GM21737 (cell line): ENCODE measurements around the gene COL27A1.

Source experiments
- ATAC-seq: cut with Tn5 transposase; IDR thresholded peaks from one replicate; pipeline ENCODE4 v1.9.1; 2021; ENCODE audit warnings: mild to moderate bottlenecking, moderate library complexity; ENCODE audit not compliant: unreplicated experiment

The COL27A1 gene

DNA sequence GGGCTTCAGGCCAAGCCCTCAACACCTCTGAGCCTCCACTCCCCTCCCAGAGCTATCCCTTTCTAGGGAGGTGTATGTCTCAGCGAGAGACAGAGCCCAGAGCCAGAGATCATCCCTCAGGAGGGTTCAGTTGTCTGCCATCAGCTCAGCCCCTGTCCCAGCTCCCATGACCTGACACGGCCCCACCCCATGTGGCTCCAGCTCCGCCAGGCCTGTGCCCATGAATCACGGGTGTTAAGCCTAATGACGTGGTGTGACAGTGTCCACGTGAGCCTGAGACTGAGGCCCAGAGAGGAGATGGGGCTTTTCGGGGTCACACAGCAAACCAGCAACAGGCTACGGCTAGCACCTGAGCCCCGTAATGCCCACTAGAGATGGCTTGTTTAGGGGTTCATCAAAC, 106.7 kb downstream of the COL27A1 start:
- no peak for ATAC-seq

DNA sequence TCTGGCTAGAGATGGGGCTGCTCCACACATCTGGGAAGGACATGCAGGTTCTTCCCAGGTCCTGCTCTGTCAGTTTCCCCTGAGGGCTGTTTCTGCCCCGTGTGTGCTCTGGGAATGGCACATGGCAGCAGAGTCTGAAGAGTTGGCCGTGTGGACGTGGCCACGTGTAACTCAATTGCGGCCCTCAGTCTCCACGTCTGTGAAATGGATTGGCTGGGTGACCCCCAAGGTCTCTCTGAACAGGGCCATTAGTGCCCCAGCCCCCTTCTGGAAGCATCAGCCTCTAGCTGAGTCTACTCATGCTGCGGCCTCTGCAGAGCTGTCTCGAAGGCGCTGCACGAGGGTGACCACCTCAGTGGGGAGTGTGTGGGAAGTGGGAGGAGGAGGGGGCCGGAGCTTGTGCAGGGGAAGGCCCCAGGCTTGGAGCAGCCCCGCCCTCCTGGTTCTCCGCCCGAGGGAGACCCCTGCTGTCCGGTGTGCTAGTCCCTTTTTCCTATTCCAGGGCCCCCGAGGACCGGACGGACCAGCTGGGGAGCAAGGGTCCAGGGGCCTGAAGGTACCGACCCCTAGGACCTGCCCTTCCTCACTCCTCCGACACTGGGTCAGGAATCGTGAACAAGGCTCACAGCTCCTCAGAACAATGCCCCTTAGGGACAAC, 108.6 kb downstream of the COL27A1 start:
- no peak for ATAC-seq

- no peak for ATAC-seq
These were observed 109.6 kb downstream of the COL27A1 start for GRCh38 chr9:114264806-114265550.

- ATAC-seq = no peak
These were observed 111.6 kb downstream of the COL27A1 start for GRCh38 chr9:114266969-114267368.

DNA sequence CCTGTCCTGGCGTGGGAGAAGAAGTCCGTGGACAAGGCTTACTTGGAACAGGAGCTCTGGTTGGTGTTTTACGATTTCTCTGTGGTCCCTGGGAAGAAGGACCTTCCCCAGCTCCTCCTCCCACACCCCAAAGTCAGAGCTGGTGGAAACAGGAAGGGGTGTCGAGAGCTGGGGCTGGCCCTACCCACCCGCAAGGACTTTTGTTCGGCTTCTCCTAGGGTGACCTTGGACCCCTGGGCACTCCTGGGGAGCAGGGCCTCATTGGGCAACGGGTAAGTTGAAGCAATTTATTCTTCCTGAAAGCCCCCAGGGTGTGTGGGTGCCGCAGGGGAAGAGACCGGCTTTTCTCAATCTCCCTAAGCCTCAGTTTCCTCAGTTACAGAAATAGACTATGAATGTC, 113.7 kb downstream of the COL27A1 start:
- no peak for ATAC-seq

DNA sequence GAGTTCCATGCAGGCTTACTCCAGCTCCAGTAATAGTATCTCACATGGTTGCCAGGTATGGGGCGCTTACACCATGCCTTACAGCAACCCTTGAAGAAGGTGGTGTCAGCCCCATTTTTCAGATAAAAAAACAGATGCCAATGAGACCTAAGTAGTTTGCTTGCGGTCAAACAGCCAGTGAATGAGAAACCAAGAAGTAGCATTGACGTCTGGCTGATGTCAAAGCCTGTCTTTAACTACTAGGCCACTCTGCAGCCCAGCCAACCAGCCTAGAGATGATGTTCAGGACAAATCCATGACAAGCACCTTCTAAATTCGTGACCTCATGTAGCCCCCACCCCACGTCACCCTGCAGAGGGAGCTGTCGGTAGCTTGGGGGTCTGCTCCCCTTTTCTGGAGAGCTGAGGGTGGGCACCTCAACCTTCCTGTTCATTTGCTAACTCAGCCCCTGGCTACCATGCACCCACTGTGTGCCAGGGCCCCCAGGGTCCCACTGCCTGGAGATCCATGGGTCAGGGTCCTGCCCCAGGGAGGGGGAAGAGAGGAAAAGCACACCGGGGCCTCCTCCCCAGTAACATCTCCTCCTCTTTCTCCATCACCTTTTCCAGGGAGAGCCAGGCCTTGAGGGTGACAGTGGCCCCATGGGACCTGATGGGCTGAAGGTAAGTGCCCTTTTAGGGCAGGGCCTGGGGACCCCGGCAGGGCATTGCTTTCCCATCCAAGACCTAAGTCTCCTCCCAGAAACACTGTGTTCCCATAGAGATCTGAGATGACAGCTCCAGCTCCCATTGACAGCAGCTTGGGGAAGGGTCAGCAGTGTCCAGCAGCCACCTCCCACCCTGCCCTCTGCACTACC, 115.0 kb downstream of the COL27A1 start:
- ATAC-seq = no peak

DNA sequence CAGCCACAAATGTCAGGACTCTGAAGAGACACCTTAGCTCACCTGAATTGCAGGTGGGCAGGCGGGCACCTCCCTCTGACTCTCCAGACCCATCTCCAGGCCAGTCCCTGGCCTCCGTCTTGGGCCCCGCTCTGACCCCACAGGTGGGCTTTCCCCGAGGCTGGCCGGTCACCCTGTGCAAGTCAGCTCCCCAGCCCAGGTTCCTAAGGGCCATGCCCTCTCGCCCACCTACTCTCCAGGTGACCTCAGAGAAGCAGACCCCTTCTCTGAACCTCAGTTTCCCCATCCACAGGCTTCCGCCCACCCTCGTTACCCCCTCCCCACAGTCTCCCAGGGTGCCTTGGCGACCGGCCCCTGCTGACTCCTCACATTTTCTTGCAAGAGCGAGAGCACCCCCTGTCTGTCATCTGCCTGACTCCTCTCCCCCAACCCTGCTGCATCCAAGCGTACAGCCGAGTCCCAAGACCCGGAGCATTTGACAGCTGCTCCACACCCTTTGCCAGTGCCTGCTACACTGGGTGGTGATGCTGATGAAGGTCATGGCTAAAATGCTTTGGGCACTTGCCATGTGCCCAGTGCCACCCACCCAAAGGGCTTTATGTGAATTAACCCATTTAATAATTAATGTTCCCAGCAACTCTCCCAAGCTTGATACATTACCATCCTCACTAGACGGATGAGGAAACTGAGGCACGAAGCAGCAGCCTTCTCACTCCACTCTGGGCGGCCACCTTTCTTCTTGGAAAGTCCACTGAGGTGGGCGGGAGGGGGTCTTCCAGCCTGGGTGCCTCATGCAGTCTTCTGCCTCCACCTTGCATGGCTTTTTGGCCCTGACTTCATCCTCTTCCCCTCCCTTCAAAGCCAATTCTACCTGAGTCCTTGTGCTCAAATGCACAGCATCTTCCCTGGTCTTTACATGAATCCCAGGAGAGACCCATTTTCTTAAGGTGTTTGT, 116.5 kb downstream of the COL27A1 start:
- no peak for ATAC-seq

- ATAC-seq = no peak
These were observed 117.5 kb downstream of the COL27A1 start for GRCh38 chr9:114272739-114273431.

DNA sequence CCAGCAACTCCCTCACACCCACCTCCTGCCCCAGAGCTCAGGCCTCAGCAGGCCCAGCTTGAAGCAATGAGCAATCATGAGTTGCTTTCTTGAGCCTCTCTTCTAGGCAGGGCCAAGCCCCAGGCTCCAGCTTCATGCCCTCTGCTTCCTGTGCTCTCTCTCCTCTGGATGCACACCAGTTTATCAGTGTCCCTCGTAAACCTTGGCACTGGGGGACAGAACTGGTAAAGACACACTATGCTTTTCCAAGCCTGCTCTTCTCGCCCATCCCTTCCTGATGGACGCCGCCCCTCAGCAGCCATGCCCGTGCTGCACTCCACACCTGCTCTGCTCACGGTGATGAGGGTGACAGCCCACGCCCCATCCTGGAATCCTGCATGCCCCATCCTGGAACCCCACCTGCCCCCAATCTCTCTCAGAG, 118.1 kb downstream of the COL27A1 start:
- no peak for ATAC-seq

GRCh38 chr9:114274217-114274616, 118.9 kb downstream of the COL27A1 start:
- ATAC-seq = no peak

GRCh38 chr9:114275246-114276004, 120.1 kb downstream of the COL27A1 start:
- ATAC-seq = no peak

DNA sequence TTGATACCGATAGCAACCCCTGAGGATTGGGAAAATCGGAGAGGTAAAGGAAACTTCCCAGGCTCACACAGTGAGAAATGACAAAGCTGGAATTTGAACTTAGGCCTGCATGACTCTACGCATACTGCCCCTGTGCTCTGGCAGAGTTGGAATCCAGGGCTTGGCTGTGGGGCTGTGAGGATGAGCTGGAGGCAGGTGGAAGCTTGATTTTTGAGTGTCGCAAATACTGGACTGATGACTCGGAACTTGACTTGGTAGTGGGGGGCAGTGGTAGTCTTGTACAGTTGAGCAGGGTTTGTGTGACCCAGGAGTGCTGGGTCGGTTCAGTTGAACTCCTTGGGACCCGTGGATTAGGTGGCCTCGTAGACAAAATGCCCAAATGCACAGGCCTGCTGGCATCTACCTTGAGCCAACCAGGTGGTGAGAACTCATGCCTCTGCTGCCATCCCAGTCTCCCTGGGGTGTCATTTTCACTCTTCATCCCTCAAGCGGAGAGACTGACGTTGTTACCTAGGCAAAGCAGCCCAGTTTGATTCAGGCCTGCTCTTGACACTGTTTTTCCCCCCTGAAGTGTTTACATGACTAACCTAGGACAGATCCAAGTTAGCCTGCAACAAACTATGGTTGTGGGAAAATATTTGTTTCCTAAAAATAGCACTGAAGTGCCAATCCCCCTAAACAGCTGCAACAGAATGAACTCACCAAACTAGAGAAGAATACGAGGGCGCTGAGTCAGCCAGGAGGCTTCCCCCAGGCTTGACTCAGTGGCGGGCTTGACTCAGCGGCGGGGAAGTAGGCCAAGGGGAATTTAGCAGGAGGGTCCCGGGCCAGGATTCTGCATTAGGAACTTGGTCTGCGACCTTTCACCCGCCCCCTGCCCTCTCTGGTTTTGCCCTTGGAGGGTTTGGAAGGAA, 121.8 kb downstream of the COL27A1 start:
- no peak for ATAC-seq

- no peak for ATAC-seq
These were observed 123.0 kb downstream of the COL27A1 start for GRCh38 chr9:114278356-114278755.

DNA sequence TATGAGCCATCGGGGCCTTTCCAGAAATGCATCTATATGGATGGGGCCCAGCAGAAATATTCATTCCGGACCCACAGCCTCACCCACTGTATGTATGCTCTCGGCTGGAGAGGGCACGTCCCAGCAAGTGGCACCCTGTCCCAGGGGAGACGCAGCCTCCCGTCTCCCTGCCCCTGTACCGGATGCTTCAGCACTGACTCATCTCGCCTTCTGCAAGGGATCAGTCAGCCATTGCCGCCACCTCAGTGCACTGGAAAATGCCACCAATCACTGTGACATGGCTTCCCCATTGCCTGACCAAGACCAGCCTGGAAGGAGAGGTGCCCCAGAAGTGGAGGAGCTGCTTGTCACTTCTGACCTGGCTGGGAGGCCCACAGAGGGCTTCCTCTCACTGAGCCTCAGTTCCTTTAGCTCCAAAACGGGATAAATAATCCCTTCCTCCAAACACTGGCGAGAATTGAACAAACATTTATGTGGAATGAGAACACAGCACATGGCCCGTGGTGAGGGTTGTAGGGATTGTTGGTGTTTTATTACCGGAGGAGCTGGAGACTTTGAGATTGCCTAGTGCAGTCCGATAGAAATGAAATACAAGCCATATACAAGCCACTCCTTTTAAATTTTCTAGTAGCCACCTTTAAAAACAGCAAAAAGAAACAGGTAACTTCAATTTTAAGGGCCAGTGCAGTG, 123.7 kb downstream of the COL27A1 start:
- ATAC-seq = no peak

- no peak for ATAC-seq
These were observed 124.4 kb downstream of the COL27A1 start for GRCh38 chr9:114279693-114280092.

DNA sequence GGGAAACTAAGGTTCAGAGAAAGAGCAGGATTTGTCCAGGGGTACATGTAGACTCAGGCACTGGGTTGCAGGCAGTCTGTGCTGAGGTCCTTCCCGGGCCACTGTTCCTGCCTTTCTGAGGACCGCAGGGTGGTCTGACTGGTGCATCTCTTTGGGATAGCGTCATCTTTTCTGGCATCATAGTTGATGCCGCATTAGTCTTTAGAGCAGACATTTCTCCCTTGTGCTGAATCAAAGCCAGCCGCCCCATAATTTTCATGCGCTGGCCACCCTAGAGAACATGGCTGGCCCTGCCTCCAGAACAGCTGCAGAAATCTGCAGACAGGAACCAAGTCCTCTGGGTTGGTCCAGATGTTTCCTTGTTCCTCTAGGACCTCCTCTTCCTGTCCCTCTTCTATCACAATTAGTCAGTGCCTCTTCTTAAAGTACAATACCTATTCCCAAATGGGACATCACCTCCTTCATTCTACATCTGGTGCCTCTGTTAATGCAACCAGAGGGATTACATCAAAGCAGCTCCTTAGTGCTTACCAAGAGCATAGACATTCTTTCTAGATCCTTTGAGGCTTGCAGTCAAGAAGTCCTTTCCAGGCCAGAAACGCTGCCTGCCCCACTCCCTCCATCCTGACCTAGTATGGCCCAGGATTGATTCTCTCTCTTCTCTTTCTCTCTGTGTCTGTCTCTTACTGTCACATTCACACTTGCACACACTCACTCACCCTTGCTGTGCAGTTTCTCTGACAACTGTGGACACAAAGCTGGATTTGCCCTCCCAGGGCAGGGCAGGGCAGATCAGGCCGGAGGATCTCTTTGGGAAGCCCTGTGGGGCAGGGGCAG, 125.5 kb downstream of the COL27A1 start:
- no peak for ATAC-seq
